Measurements from ENCODE around the gene DMRT1. TPM values are rescaled to one million over a fixed set of nuclear protein-coding genes. Genes with fewer than 3 reads are reported as not detected.

Gene DMRT1
- total and polyA plus RNA-seq, 9 of the 15 experiments (the other 6 are each of a cell fraction or from before 2014, with no cell fraction given), result not detected

DNA sequence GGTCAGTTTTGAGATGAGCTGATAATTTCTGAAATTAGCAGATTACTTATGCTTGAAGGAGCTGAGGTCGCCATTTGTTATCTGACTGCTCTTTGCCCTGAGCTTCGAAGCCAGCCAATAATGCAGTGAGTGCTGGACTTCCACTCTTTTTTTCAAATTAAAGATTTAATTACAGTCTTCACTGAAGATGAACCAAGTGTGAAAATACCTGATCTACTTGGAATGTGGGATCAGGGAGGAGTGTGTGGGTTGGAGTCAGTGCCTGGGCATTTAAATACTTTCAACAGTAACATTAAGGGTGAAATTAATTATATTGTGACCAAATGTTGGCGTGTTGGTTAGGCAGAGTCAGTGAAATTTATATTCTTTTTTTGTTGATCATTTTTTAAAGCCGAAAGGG lies 111.0 kb downstream of the DMRT1 start:
- TF ChIP-seq FOXJ3 (CRISPR knock-in tag; IDR thresholded peaks at IDR 0.05) (no peak), BRD9 (IDR thresholded peaks at IDR 0.05; ENCODE audit: low read depth, partially characterized antibody) (no peak), GATAD2A (IDR thresholded peaks at IDR 0.05) (no peak), ETV1 (tag; conservative IDR thresholded peaks at IDR 0.05; ENCODE audit: low read depth) (no peak), NFIX (CRISPR knock-in tag; IDR thresholded peaks at IDR 0.05; ENCODE audit: low read depth) (no peak), NFE2 (IDR thresholded peaks at IDR 0.05; ENCODE audit: low read depth) (no peak), RUNX1 (IDR thresholded peaks at IDR 0.05; ENCODE audit: low read depth) (no peak), HLTF (IDR thresholded peaks at IDR 0.05) (no peak), HNRNPL (IDR thresholded peaks at IDR 0.05; ENCODE audit: low read depth, low read length) (no peak), POLR3A (IDR thresholded peaks at IDR 0.05; ENCODE audit: borderline replicate concordance, extremely low read depth, insufficient read depth, insufficient read length) (no peak), NR3C1 (CRISPR knock-in tag; IDR thresholded peaks at IDR 0.05) (no peak), SIRT6 (IDR thresholded peaks at IDR 0.05; ENCODE audit: low read depth, low read length) (no peak), PHB (CRISPR knock-in tag; IDR thresholded peaks at IDR 0.05) (no peak), RB1 (IDR thresholded peaks at IDR 0.05; ENCODE audit: low read depth) (no peak), ZNF551 (CRISPR knock-in tag; IDR thresholded peaks at IDR 0.05) (no peak), ZNF583 (CRISPR knock-in tag; IDR thresholded peaks at IDR 0.05) (no peak)
- TF ChIP-seq, protein P1, sequence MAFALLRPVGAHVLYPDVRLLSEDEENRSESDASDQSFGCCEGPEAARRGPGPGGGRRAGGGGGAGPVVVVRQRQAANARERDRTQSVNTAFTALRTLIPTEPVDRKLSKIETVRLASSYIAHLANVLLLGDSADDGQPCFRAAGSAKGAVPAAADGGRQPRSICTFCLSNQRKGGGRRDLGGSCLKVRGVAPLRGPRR (CRISPR knock-in tag; IDR thresholded peaks at IDR 0.05), result no peak
- TF ChIP-seq, protein P2, sequence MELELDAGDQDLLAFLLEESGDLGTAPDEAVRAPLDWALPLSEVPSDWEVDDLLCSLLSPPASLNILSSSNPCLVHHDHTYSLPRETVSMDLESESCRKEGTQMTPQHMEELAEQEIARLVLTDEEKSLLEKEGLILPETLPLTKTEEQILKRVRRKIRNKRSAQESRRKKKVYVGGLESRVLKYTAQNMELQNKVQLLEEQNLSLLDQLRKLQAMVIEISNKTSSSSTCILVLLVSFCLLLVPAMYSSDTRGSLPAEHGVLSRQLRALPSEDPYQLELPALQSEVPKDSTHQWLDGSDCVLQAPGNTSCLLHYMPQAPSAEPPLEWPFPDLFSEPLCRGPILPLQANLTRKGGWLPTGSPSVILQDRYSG (tag; conservative IDR thresholded peaks at IDR 0.05; ENCODE audit: low read depth), result no peak
- TF ChIP-seq, protein P3, sequence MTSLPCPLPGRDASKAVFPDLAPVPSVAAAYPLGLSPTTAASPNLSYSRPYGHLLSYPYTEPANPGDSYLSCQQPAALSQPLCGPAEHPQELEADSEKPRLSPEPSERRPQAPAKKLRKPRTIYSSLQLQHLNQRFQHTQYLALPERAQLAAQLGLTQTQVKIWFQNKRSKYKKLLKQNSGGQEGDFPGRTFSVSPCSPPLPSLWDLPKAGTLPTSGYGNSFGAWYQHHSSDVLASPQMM (CRISPR knock-in tag; IDR thresholded peaks at IDR 0.05), result no peak
- TF ChIP-seq, protein P4, sequence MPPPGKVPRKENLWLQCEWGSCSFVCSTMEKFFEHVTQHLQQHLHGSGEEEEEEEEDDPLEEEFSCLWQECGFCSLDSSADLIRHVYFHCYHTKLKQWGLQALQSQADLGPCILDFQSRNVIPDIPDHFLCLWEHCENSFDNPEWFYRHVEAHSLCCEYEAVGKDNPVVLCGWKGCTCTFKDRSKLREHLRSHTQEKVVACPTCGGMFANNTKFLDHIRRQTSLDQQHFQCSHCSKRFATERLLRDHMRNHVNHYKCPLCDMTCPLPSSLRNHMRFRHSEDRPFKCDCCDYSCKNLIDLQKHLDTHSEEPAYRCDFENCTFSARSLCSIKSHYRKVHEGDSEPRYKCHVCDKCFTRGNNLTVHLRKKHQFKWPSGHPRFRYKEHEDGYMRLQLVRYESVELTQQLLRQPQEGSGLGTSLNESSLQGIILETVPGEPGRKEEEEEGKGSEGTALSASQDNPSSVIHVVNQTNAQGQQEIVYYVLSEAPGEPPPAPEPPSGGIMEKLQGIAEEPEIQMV (tag; conservative IDR thresholded peaks at IDR 0.05; ENCODE audit: low read depth), result no peak
- CTCF ChIA-PET (ENCODE audit: low intra/inter-chr PET ratio), result no interaction called here
- BruUV-seq (replicated peaks), result no TSS peak
- no peaks in the 10 kb centered on the region for H3K79me2 ChIP-seq (ENCODE audit: control insufficient read depth, insufficient read depth, low read length)
- no peaks in the 10 kb centered on the region for H4K20me1 ChIP-seq (replicated peaks; ENCODE audit: control insufficient read depth, insufficient read depth, low read length)
- DNase-seq (ENCODE audit: extremely low read depth in 1 of 4, low spot score in 3 of 4) (no peak), ATAC-seq (no peak), FAIRE-seq (no peak)
- no peak overlapping the region for H3K9ac ChIP-seq (ENCODE audit: insufficient read depth in 1 of 2, low read depth in 2 of 2, low read length in 2 of 2)
- in situ Hi-C loops (cut with MboI) (no loop called here), intact Hi-C loops (cut with micrococcal nuclease) (no loop called here)
- POLR2A ChIA-PET, result no interaction called here
- WGBS (ENCODE audit: insufficient coverage, low coverage, missing lambda C conversion rate), result 4% methylated on average over 4 of the region's 4 CpGs
- H3K4me3 ChIP-seq, result no peak overlapping the region
- no peak overlapping the region for H2AFZ ChIP-seq (ENCODE audit: low read depth, low read length)
- H3K27ac ChIP-seq (ENCODE audit: extremely low read depth, low read depth, low read length), result no peak overlapping the region
- no peaks in the 10 kb centered on the region for H3K27me3 ChIP-seq (ENCODE audit: control insufficient read depth in 2 of 2, insufficient read depth in 2 of 2, low read length in 2 of 2)
- no peaks in the 10 kb centered on the region for H3K4me1 ChIP-seq (replicated peaks in 1 of 2; ENCODE audit: control insufficient read depth in 2 of 2, insufficient read depth in 2 of 2, low read length in 2 of 2)
- no peaks in the 10 kb centered on the region for H3K9me1 ChIP-seq (ENCODE audit: control insufficient read depth, insufficient read depth, low read length)
- H3K4me2 ChIP-seq (ENCODE audit: insufficient read depth, low read length), result no peak overlapping the region
- H3K9me3 ChIP-seq (replicated peaks; ENCODE audit: control insufficient read depth, insufficient read depth, low read depth, low read length), result no peaks in the 10 kb centered on the region
- no peaks in the 10 kb centered on the region for H3K36me3 ChIP-seq (ENCODE audit: control insufficient read depth, insufficient read depth, low read length)

Data from K562 (cell line).